Measurements from ENCODE around the gene NPHP4. TPM values are rescaled to one million over a fixed set of nuclear protein-coding genes. Genes with fewer than 3 reads are reported as not detected.

Gene NPHP4
- total and polyA plus RNA-seq, 10 of the 15 experiments (the other 5 are each of a cell fraction or from before 2014, with no cell fraction given) = 0.16 to 10.5 (median 3.1) TPM

DNA sequence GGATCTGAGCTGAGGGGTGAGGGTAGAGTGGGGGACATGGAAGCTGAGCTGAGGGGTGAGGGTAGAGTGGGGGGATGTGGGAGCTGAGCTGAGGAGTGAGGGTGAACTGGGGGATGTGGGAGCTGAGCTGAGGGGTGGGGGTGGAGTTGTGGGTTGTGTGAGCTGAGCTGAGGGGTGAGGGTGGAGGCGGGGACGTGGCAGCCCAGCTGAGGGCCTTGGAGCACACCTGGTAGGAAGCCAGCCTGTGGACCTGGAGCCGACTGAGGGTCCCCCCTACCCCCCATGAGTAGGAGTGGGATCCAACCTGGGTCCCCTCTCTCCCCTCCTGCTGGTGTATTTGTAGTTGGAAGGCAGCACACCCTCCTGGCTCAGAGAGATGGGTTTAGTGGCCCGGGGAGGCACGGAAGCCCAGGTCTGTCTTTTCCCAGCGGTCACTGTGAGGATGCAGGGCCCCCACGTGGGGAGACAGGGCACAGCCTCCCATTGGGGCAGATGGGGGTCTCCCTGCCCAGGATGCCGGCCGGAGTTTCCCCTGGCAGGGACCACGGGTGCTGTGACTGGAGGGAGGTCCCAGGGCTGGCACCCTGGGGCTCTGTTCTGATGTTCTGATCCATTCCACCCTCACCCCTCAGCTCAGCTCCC, 13.2 kb upstream of the NPHP4 start:
- CTCF ChIA-PET = interaction anchor here (0.5 kb wide), 1 partner anchor 20 kb away, joined by 3 read pairs; no protein-coding TSS in a partner anchor
- FAIRE-seq (no peak), DNase-seq (ENCODE audit: low read depth, low spot score) (no peak), ATAC-seq (no peak)
- intact Hi-C loops (cut with micrococcal nuclease; ENCODE audit: unreplicated experiment) = no loop called here
- no peaks in the 10 kb centered on the region for H3K27me3 ChIP-seq (replicated peaks in 1 of 2; ENCODE audit: control insufficient read depth in 2 of 2, insufficient read depth in 2 of 2, low read length in 1 of 2)
- H3K79me2 ChIP-seq (ENCODE audit: control insufficient read depth, insufficient read depth, low read length) = no peaks in the 10 kb centered on the region
- no peak overlapping the region for H2AFZ ChIP-seq (ENCODE audit: control insufficient read depth, low read depth, low read length)
- TF ChIP-seq CREM (IDR thresholded peaks at IDR 0.05; ENCODE audit: low read depth) = no peak
- no peak for TF ChIP-seq SMAD5 (IDR thresholded peaks at IDR 0.05; ENCODE audit: low read depth)
- TF ChIP-seq RB1 (IDR thresholded peaks at IDR 0.05; ENCODE audit: borderline replicate concordance) = no peak
- 0 out of 6 replicates have a peak, but pooled peaks of 1 of the 3 experiments have one; percentile 0 for TF ChIP-seq CTCF (IDR thresholded peaks at IDR 0.05 in 2 of 3, conservative IDR thresholded peaks at IDR 0.05 in 1 of 3; ENCODE audit: control insufficient read depth in 2 of 3, extremely low read depth in 1 of 3, insufficient read depth in 1 of 3, low read depth in 3 of 3, low read length in 3 of 3)
- no peaks in the 10 kb centered on the region for H3K9me3 ChIP-seq (replicated peaks; ENCODE audit: control insufficient read depth, insufficient read depth, low read length)
- no peak overlapping the region for H3K4me2 ChIP-seq (ENCODE audit: control insufficient read depth, insufficient read depth)
- SMC1A ChIA-PET (ENCODE audit: uncharacterized antibody, unreplicated experiment) = no interaction called here
- RAD21 ChIA-PET (ENCODE audit: unreplicated experiment) = no interaction called here
- H3K4me3 ChIP-seq = no peak overlapping the region
- H3K9ac ChIP-seq (ENCODE audit: control insufficient read depth, insufficient read depth, low read length) = no peak overlapping the region
- H4K20me1 ChIP-seq (ENCODE audit: control insufficient read depth, insufficient read depth) = no peaks in the 10 kb centered on the region
- no peaks in the 10 kb centered on the region; a peak in 1 of 4 replicates for H3K36me3 ChIP-seq (ENCODE audit: control insufficient read depth in 2 of 2, insufficient read depth in 2 of 2, low read length in 1 of 2)
- 48% methylated on average over 8 of the region's 10 CpGs for WGBS (ENCODE audit: insufficient coverage, insufficient replicate concordance, low lambda C conversion rate, missing lambda C conversion rate)
- H3K27ac ChIP-seq (ENCODE audit: control insufficient read depth, insufficient read depth) = no peak overlapping the region
- peaks cover 5% of the 10 kb centered on the region; the same call in 1 of the 2 replicates for H3K4me1 ChIP-seq (ENCODE audit: control insufficient read depth, insufficient read depth, low read length)
- in situ Hi-C loops (cut with MboI) = no loop called here
- no TSS peak for BruUV-seq (replicated peaks)
- POLR2A ChIA-PET = interaction anchor here (0.6 kb wide), 1 partner anchor 19 kb away, joined by 4 read pairs; no protein-coding TSS in a partner anchor

All from GM12878 (cell line).